Measurements from ENCODE around the gene SIX5.
A peak's percentile ranks its signal among the peaks of the same experiment; 100 is the strongest.

SIX5 gene

GRCh38 chr19:45785781-45786532, 16.9 kb upstream of the SIX5 start:
- DNase-seq (ENCODE audit: low read depth) = peak; percentile 6
- no peak for TF ChIP-seq CTCF (IDR thresholded peaks at IDR 0.05; ENCODE audit: insufficient read depth, low read depth, low read length, missing control alignments)
- H3K4me3 ChIP-seq (ENCODE audit: low read depth, low read length) = no peak overlapping the region

GRCh38 chr19:45785097-45785496, 16.0 kb upstream of the SIX5 start:
- H3K4me3 ChIP-seq (ENCODE audit: low read depth, low read length) = no peak overlapping the region
- no peak for TF ChIP-seq CTCF (IDR thresholded peaks at IDR 0.05; ENCODE audit: insufficient read depth, low read depth, low read length, missing control alignments)
- DNase-seq (ENCODE audit: low read depth) = peak; percentile 0

- H3K4me3 ChIP-seq (ENCODE audit: low read depth, low read length) = no peak overlapping the region
- DNase-seq (ENCODE audit: low read depth) = peak; percentile 1
- TF ChIP-seq CTCF (IDR thresholded peaks at IDR 0.05; ENCODE audit: insufficient read depth, low read depth, low read length, missing control alignments) = no peak
Observed at GRCh38 chr19:45784096-45784495, 15.0 kb upstream of the SIX5 start.

GRCh38 chr19:45782820-45783785, 14.1 kb upstream of the SIX5 start:
- no peak for DNase-seq (ENCODE audit: low read depth)
- no peak for TF ChIP-seq CTCF (IDR thresholded peaks at IDR 0.05; ENCODE audit: insufficient read depth, low read depth, low read length, missing control alignments)
- H3K4me3 ChIP-seq (ENCODE audit: low read depth, low read length) = no peak overlapping the region

- TF ChIP-seq CTCF (IDR thresholded peaks at IDR 0.05; ENCODE audit: insufficient read depth, low read depth, low read length, missing control alignments) = no peak
- no peak within 1 kb of the TSS for H3K4me3 ChIP-seq (ENCODE audit: low read depth, low read length)
- no peak for DNase-seq (ENCODE audit: low read depth)
Observed at GRCh38 chr19:45782162-45782691, 13.2 kb upstream of the SIX5 start, which contains the start of gene DMPK. Gene DMPK, minus strand, starts transcription at chr19:45782490. Its CDS starts 138 bp downstream, at chr19:45782352.

GRCh38 chr19:45781214-45782161, 12.4 kb upstream of the SIX5 start:
- peak; percentile 3 for DNase-seq (ENCODE audit: low read depth)
- H3K4me3 ChIP-seq (ENCODE audit: low read depth, low read length) = no peak overlapping the region
- TF ChIP-seq CTCF (IDR thresholded peaks at IDR 0.05; ENCODE audit: insufficient read depth, low read depth, low read length, missing control alignments) = no peak

Measured in GM12865 (cell line).